ENCODE measurements around the gene IQCN. TPM values are rescaled to one million over a fixed set of nuclear protein-coding genes. Genes with fewer than 3 reads are reported as not detected.

Gene IQCN
- total and polyA plus RNA-seq, 2 of the 4 experiments (the other 2 are of a cell fraction) = 0.18 to 0.67 TPM

DNA sequence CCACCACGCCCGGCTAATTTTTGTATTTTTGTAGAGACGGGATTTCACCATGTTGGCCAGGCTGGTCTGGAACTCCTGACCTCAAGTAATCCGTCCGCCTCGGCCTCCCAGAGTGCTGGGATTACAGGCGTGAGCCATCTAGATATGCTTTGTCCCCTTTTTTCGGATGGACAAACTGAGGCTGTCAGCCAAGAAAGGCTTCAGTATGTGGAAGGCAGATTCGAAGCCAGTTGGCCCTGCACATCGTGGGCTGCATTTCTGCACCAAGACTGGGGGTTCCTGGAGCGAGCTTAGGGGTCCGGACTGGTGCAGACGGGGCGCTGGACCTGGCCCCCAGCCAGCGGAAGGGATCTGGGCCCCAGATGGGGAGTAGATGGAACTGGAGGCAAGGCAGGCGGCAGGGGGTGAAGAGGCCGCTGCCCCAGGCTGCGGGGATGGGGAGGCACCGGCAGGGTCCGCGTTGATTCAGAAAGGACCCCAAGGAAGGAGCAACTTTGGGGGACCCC, 16.8 kb upstream of the IQCN start (continued):
- TF ChIP-seq CEBPB (IDR thresholded peaks at IDR 0.05; ENCODE audit: low read depth, low read length) = no peak
- TF ChIP-seq, protein P1, sequence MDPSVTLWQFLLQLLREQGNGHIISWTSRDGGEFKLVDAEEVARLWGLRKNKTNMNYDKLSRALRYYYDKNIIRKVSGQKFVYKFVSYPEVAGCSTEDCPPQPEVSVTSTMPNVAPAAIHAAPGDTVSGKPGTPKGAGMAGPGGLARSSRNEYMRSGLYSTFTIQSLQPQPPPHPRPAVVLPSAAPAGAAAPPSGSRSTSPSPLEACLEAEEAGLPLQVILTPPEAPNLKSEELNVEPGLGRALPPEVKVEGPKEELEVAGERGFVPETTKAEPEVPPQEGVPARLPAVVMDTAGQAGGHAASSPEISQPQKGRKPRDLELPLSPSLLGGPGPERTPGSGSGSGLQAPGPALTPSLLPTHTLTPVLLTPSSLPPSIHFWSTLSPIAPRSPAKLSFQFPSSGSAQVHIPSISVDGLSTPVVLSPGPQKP (IDR thresholded peaks at IDR 0.05; ENCODE audit: borderline replicate concordance, low read depth, low read length) = no peak
- TF ChIP-seq MXI1 (IDR thresholded peaks at IDR 0.05; ENCODE audit: borderline replicate concordance, low read depth, low read length) = no peak

Data from IMR-90 (cell line).